ENCODE measurements around the gene CR1L.
"Not testable (repeated sequence)": the region's sequence is repeated elsewhere in the genome, so short reads cannot be mapped to it uniquely, and the experiment has no call there.

The CR1L gene

DNA sequence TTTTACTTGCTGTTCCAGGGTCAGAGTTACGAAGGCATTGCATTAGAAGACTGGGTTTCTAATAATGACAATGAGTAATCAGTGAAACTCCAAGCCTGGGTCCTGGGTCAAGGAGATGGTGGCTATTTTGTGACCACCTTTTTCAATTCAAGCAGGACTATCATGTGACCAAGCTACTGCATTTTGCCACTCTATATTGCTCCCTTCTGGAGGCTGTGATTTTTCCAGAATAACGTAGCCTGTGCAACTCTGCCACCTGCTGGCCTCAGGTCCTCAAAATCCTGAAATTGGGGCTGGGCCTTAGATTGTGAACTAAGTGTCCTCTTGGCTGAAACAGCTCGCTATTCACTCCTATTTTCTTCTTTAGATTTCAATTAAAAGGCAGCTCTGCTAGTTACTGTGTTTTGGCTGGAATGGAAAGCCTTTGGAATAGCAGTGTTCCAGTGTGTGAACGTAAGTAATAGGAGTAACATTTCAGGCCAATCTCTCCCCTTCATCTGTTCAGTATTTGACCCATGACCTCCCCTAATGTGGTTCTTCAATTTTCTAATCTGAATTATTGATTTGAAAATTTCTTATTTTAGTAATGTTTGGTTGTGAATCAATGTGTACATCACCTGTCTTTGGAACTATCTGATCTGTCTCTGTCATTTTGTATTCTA lies 54.0 kb downstream of the CR1L start:
- no peak for TF ChIP-seq EZH2phosphoT487 (IDR thresholded peaks at IDR 0.05; ENCODE audit: borderline replicate concordance)
- TF ChIP-seq, protein P1, sequence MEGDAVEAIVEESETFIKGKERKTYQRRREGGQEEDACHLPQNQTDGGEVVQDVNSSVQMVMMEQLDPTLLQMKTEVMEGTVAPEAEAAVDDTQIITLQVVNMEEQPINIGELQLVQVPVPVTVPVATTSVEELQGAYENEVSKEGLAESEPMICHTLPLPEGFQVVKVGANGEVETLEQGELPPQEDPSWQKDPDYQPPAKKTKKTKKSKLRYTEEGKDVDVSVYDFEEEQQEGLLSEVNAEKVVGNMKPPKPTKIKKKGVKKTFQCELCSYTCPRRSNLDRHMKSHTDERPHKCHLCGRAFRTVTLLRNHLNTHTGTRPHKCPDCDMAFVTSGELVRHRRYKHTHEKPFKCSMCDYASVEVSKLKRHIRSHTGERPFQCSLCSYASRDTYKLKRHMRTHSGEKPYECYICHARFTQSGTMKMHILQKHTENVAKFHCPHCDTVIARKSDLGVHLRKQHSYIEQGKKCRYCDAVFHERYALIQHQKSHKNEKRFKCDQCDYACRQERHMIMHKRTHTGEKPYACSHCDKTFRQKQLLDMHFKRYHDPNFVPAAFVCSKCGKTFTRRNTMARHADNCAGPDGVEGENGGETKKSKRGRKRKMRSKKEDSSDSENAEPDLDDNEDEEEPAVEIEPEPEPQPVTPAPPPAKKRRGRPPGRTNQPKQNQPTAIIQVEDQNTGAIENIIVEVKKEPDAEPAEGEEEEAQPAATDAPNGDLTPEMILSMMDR (conservative IDR thresholded peaks at IDR 0.05; ENCODE audit: low read length), result peak; percentile 74
- no peak overlapping the region for H3K4me3 ChIP-seq (ENCODE audit: low read length, poor library complexity, severe bottlenecking)
- no peaks in the 10 kb centered on the region for H3K79me2 ChIP-seq (ENCODE audit: insufficient read depth, low read length)
- no peak overlapping the region for H3K9ac ChIP-seq (ENCODE audit: low read depth, low read length, poor library complexity, severe bottlenecking)
- H3K4me1 ChIP-seq (ENCODE audit: insufficient read depth, low read length, poor library complexity, severe bottlenecking), result no peaks in the 10 kb centered on the region
- no peak overlapping the region for H2AFZ ChIP-seq (ENCODE audit: low read length)
- H3K9me3 ChIP-seq (ENCODE audit: insufficient read depth, low read depth, low read length), result no peaks in the 10 kb centered on the region
- no peaks in the 10 kb centered on the region for H4K20me1 ChIP-seq (ENCODE audit: insufficient read depth, low read length, poor library complexity, severe bottlenecking)
- no peaks in the 10 kb centered on the region for H3F3A ChIP-seq (ENCODE audit: low read depth)
- H3K9me2 ChIP-seq (replicated peaks; ENCODE audit: low read depth, low read length), result no peaks in the 10 kb centered on the region
- no peak overlapping the region for H3K4me2 ChIP-seq (ENCODE audit: low read depth, low read length, poor library complexity, severe bottlenecking)
- no peaks in the 10 kb centered on the region for H3K27me3 ChIP-seq (ENCODE audit: insufficient read depth, low read length, poor library complexity, severe bottlenecking)
- H3K36me3 ChIP-seq (ENCODE audit: insufficient read depth, low read length), result no peaks in the 10 kb centered on the region

GRCh38 chr1:207702317-207702716 lies 57.4 kb downstream of the CR1L start:
- Histone ChIP-seq H4K20me1 (ENCODE audit: insufficient read depth, low read length, poor library complexity, severe bottlenecking) (no peaks in the 10 kb centered on the region), H2AFZ (ENCODE audit: low read length) (no peak overlapping the region), H3K27me3 (ENCODE audit: insufficient read depth, low read length, poor library complexity, severe bottlenecking) (no peaks in the 10 kb centered on the region), H3K79me2 (ENCODE audit: insufficient read depth, low read length) (no peaks in the 10 kb centered on the region), H3K9me3 (ENCODE audit: insufficient read depth, low read depth, low read length) (no peaks in the 10 kb centered on the region), H3K9me2 (replicated peaks; ENCODE audit: low read depth, low read length) (no peaks in the 10 kb centered on the region), H3K9ac (ENCODE audit: low read depth, low read length, poor library complexity, severe bottlenecking) (no peak overlapping the region), H3K4me1 (ENCODE audit: insufficient read depth, low read length, poor library complexity, severe bottlenecking) (no peaks in the 10 kb centered on the region), H3F3A (ENCODE audit: low read depth) (no peaks in the 10 kb centered on the region), H3K4me3 (ENCODE audit: low read length, poor library complexity, severe bottlenecking) (no peak overlapping the region), H3K36me3 (ENCODE audit: insufficient read depth, low read length) (no peaks in the 10 kb centered on the region), H3K4me2 (ENCODE audit: low read depth, low read length, poor library complexity, severe bottlenecking) (no peak overlapping the region)
- TF ChIP-seq, protein P1 (conservative IDR thresholded peaks at IDR 0.05; ENCODE audit: low read length), result no peak
- TF ChIP-seq EZH2phosphoT487 (IDR thresholded peaks at IDR 0.05; ENCODE audit: borderline replicate concordance), result no peak

DNA sequence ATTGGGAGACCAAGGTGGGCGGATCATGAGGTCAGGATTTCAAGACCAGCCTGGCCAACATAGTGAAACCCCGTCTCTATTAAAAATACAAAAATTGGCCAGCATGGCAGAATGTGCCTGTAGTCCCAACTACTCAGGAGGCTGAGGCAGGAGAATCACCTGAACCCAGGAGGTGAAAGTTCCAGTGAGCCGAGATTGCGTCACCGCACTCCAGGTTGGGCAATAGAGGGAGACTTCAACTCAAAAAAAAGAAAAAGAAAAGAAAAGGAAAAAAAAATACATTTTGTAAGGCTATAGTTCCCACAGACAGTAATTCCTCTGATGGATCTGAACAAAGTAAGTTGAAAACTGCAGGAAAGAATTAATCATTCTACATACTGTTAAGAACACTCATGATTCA lies 58.8 kb downstream of the CR1L start:
- H4K20me1 ChIP-seq (ENCODE audit: insufficient read depth, low read length, poor library complexity, severe bottlenecking), result no peaks in the 10 kb centered on the region
- no peaks in the 10 kb centered on the region for H3K27me3 ChIP-seq (ENCODE audit: insufficient read depth, low read length, poor library complexity, severe bottlenecking)
- H3K9me2 ChIP-seq (replicated peaks; ENCODE audit: low read depth, low read length), result no peaks in the 10 kb centered on the region
- H3K4me2 ChIP-seq (ENCODE audit: low read depth, low read length, poor library complexity, severe bottlenecking), result no peak overlapping the region
- H3K4me3 ChIP-seq (ENCODE audit: low read length, poor library complexity, severe bottlenecking), result no peak overlapping the region
- H3K9ac ChIP-seq (ENCODE audit: low read depth, low read length, poor library complexity, severe bottlenecking), result no peak overlapping the region
- no peak overlapping the region for H2AFZ ChIP-seq (ENCODE audit: low read length)
- no peaks in the 10 kb centered on the region for H3F3A ChIP-seq (ENCODE audit: low read depth)
- TF ChIP-seq, protein P1 (conservative IDR thresholded peaks at IDR 0.05; ENCODE audit: low read length), result no peak
- no peak for TF ChIP-seq EZH2phosphoT487 (IDR thresholded peaks at IDR 0.05; ENCODE audit: borderline replicate concordance)
- H3K4me1 ChIP-seq (ENCODE audit: insufficient read depth, low read length, poor library complexity, severe bottlenecking), result no peaks in the 10 kb centered on the region
- no peaks in the 10 kb centered on the region for H3K9me3 ChIP-seq (ENCODE audit: insufficient read depth, low read depth, low read length)
- no peaks in the 10 kb centered on the region for H3K36me3 ChIP-seq (ENCODE audit: insufficient read depth, low read length)
- H3K79me2 ChIP-seq (ENCODE audit: insufficient read depth, low read length), result no peaks in the 10 kb centered on the region

- H3K4me1 ChIP-seq (ENCODE audit: insufficient read depth, low read length, poor library complexity, severe bottlenecking); H3K4me2 ChIP-seq (ENCODE audit: low read depth, low read length, poor library complexity, severe bottlenecking); H2AFZ ChIP-seq (ENCODE audit: low read length): not testable (repeated sequence)
Observed at GRCh38 chr1:207708004-207708403, 63.1 kb downstream of the CR1L start.

More at GRCh38 chr1:207708004-207708403, 63.1 kb downstream of the CR1L start:
- not testable (repeated sequence) for H3K9ac ChIP-seq (ENCODE audit: low read depth, low read length, poor library complexity, severe bottlenecking); H3K27me3 ChIP-seq (ENCODE audit: insufficient read depth, low read length, poor library complexity, severe bottlenecking); H3K9me3 ChIP-seq (ENCODE audit: insufficient read depth, low read depth, low read length); H3K79me2 ChIP-seq (ENCODE audit: insufficient read depth, low read length); H3F3A ChIP-seq (ENCODE audit: low read depth); H3K36me3 ChIP-seq (ENCODE audit: insufficient read depth, low read length); H4K20me1 ChIP-seq (ENCODE audit: insufficient read depth, low read length, poor library complexity, severe bottlenecking); H3K4me3 ChIP-seq (ENCODE audit: low read length, poor library complexity, severe bottlenecking); H3K9me2 ChIP-seq (replicated peaks; ENCODE audit: low read depth, low read length)

All from Loucy (cell line).